Neural progenitor cell (in vitro differentiated cells): ENCODE results near the gene ST8SIA4. TPM values are rescaled to one million over a fixed set of nuclear protein-coding genes. Genes with fewer than 3 reads are reported as not detected.
A peak's percentile ranks its signal among the peaks of the same experiment; 100 is the strongest.

Experiments
- DNase-seq: peaks from one replicate; pipeline ENCODE4 v3.0.0-alpha.2; 2016; ENCODE audit warnings: low spot score
- H2AFZ ChIP-seq: fragments of 200-600 bp; sonication (generic); replicated peaks from 2 replicates; pipeline ENCODE4 v1.6.1; 2016; ENCODE audit warnings: antibody characterized with exemption
- H3F3A ChIP-seq: fragments of 200-600 bp; sonication (generic); 2 replicates; pipeline ENCODE4 v1.6.1; 2016; ENCODE audit warnings: antibody characterized with exemption, low read depth
- H3K27ac ChIP-seq: fragments of 200-600 bp; sonication (generic); 2 replicates; pipeline ENCODE4 v1.5.1; 2016; ENCODE audit warnings: mild to moderate bottlenecking
- H3K27me3 ChIP-seq: fragments of 200-600 bp; sonication (generic); 2 replicates; pipeline ENCODE4 v1.6.1; 2016; ENCODE audit warnings: mild to moderate bottlenecking, moderate library complexity
- H3K36me3 ChIP-seq: fragments of 200-600 bp; sonication (generic); 2 replicates; pipeline ENCODE4 v1.5.1; 2016
- H3K4me1 ChIP-seq: fragments of 200-600 bp; sonication (generic); 2 replicates; pipeline ENCODE4 v1.6.1; 2016; ENCODE audit warnings: mixed run types
- H3K4me2 ChIP-seq: fragments of 200-600 bp; sonication (generic); 2 replicates; pipeline ENCODE4 v1.6.1; 2016
- H3K4me3 ChIP-seq: fragments of 200-600 bp; sonication (generic); 2 replicates; pipeline ENCODE4 v1.5.1; 2016
- H3K79me2 ChIP-seq: fragments of 200-600 bp; sonication (generic); 2 replicates; pipeline ENCODE4 v1.6.1; 2016; ENCODE audit warnings: low read depth
- H3K9ac ChIP-seq: fragments of 200-600 bp; sonication (generic); 2 replicates; pipeline ENCODE4 v1.6.1; 2016
- H3K9me3 ChIP-seq: fragments of 200-600 bp; sonication (generic); 2 replicates; pipeline ENCODE4 v1.5.1; 2016; ENCODE audit warnings: low read depth
- H4K20me1 ChIP-seq: fragments of 200-600 bp; sonication (generic); 2 replicates; pipeline ENCODE4 v1.6.1; 2016; ENCODE audit warnings: low read depth
- H3K27ac Mint-ChIP-seq: 3 replicates; pipeline ENCODE4 v1.8.0; 2021; ENCODE audit warnings: mixed read lengths
- H3K27me3 Mint-ChIP-seq: 2 replicates; pipeline ENCODE4 v1.8.0; 2022; ENCODE audit warnings: low read depth, mild to moderate bottlenecking, inconsistent platforms, moderate library complexity, mixed read lengths; ENCODE audit not compliant: insufficient read depth
- H3K36me3 Mint-ChIP-seq: 3 replicates; pipeline ENCODE4 v1.8.0; 2021; ENCODE audit warnings: mixed read lengths
- H3K4me1 Mint-ChIP-seq: 3 replicates; pipeline ENCODE4 v1.8.0; 2021; ENCODE audit warnings: mixed read lengths
- H3K4me3 Mint-ChIP-seq: 3 replicates; pipeline ENCODE4 v1.8.0; 2021; ENCODE audit warnings: mild to moderate bottlenecking, moderate library complexity, mixed read lengths
- H3K9me3 Mint-ChIP-seq: 3 replicates; pipeline ENCODE4 v1.8.0; 2020; ENCODE audit warnings: mixed read lengths
- CTCF ChIP-seq: fragments of 200-600 bp; sonication (generic); IDR thresholded peaks from 2 replicates; pipeline ENCODE4 v1.5.1; 2017; ENCODE audit warnings: antibody characterized with exemption, mild to moderate bottlenecking
- EZH2 ChIP-seq: fragments of 200-600 bp; sonication (generic); IDR thresholded peaks from 2 replicates; pipeline ENCODE4 v1.6.1; 2017; ENCODE audit warnings: antibody characterized with exemption, mild to moderate bottlenecking, moderate library complexity
- EZH2phosphoT487 ChIP-seq: fragments of 200-600 bp; sonication (generic); IDR thresholded peaks from 2 replicates; pipeline ENCODE4 v1.6.1; 2017; ENCODE audit warnings: antibody characterized with exemption
- total RNA-seq: library from RNA; depleted of rRNA; stranded (reverse); fragments of >200 nt; gene quantifications from 2 replicates; pipeline ENCODE4 v1.2.3, GENCODE V29; 2015; ENCODE audit warnings: low replicate concordance

Gene ST8SIA4
- total RNA-seq, 1 donor from 2014 or later = 0.84 TPM

GRCh38 chr5:100842080-100842479 is 61.0 kb downstream of the ST8SIA4 start:
- H3K4me2 ChIP-seq = no peak overlapping the region
- H3K4me1 Mint-ChIP-seq = peaks cover 22% of the 10 kb centered on the region

GRCh38 chr5:100841358-100842076 is 61.6 kb downstream of the ST8SIA4 start:
- Histone ChIP-seq H3K4me2 (no peak overlapping the region), H2AFZ (no peak overlapping the region), H3K36me3 (no peaks in the 10 kb centered on the region), H4K20me1 (no peaks in the 10 kb centered on the region), H3K4me1 (no peaks in the 10 kb centered on the region), H3K79me2 (no peaks in the 10 kb centered on the region), H3K27ac (no peak overlapping the region), H3K9ac (no peak overlapping the region), H3K4me3 (no peak overlapping the region), H3K9me3 (no peaks in the 10 kb centered on the region), H3F3A (no peaks in the 10 kb centered on the region), H3K27me3 (no peaks in the 10 kb centered on the region)
- Mint-ChIP-seq H3K36me3 (peaks cover 11% of the 10 kb centered on the region), H3K9me3 (no peaks in the 10 kb centered on the region), H3K27ac (peak overlapping the region; percentile 44), H3K27me3 (no peaks in the 10 kb centered on the region), H3K4me3 (no peak overlapping the region), H3K4me1 (peaks cover 22% of the 10 kb centered on the region)
- TF ChIP-seq EZH2 = no peak
- no peak for TF ChIP-seq CTCF
- TF ChIP-seq EZH2phosphoT487 = no peak
- DNase-seq = no peak

More at GRCh38 chr5:100842080-100842479, 61.0 kb downstream of the ST8SIA4 start:
- H3K27me3 Mint-ChIP-seq = no peaks in the 10 kb centered on the region
- Histone ChIP-seq H3K9me3 (no peaks in the 10 kb centered on the region), H3K27ac (no peak overlapping the region), H3K36me3 (no peaks in the 10 kb centered on the region), H3K9ac (no peak overlapping the region), H4K20me1 (no peaks in the 10 kb centered on the region), H3K4me1 (no peaks in the 10 kb centered on the region), H3K79me2 (no peaks in the 10 kb centered on the region), H3K4me3 (no peak overlapping the region), H3F3A (no peaks in the 10 kb centered on the region), H3K27me3 (no peaks in the 10 kb centered on the region), H2AFZ (no peak overlapping the region)
- H3K36me3 Mint-ChIP-seq = peaks cover 9% of the 10 kb centered on the region
- DNase-seq = no peak
- no peaks in the 10 kb centered on the region for H3K9me3 Mint-ChIP-seq
- no peak overlapping the region for H3K4me3 Mint-ChIP-seq
- H3K27ac Mint-ChIP-seq = no peak overlapping the region
- no peak for TF ChIP-seq EZH2phosphoT487
- TF ChIP-seq EZH2 = no peak
- no peak for TF ChIP-seq CTCF

GRCh38 chr5:100840789-100841188 is 62.3 kb downstream of the ST8SIA4 start:
- Histone ChIP-seq H3K79me2 (no peaks in the 10 kb centered on the region), H2AFZ (no peak overlapping the region), H3K27me3 (no peaks in the 10 kb centered on the region), H3K4me3 (no peak overlapping the region), H3K36me3 (no peaks in the 10 kb centered on the region), H3K4me1 (no peaks in the 10 kb centered on the region), H3K4me2 (no peak overlapping the region), H4K20me1 (no peaks in the 10 kb centered on the region), H3F3A (no peaks in the 10 kb centered on the region), H3K9ac (no peak overlapping the region), H3K9me3 (no peaks in the 10 kb centered on the region), H3K27ac (no peak overlapping the region)
- no peaks in the 10 kb centered on the region for H3K27me3 Mint-ChIP-seq
- no peak overlapping the region for H3K4me3 Mint-ChIP-seq
- H3K4me1 Mint-ChIP-seq = peaks cover 22% of the 10 kb centered on the region
- peak overlapping the region; percentile 64 for H3K27ac Mint-ChIP-seq
- H3K9me3 Mint-ChIP-seq = no peaks in the 10 kb centered on the region
- TF ChIP-seq CTCF (no peak), EZH2phosphoT487 (no peak), EZH2 (no peak)
- no peak for DNase-seq
- peaks cover 10% of the 10 kb centered on the region for H3K36me3 Mint-ChIP-seq
